Gastroesophageal sphincter (tissue), 4 donors: ENCODE data around the gene KIF16B. TPM values are rescaled to one million over a fixed set of nuclear protein-coding genes. Genes with fewer than 3 reads are reported as not detected.

ENCODE experiments used
- ATAC-seq: fragments of 150-250 bp; one replicate; pipeline ENCODE4 v1.9.1; 2016; ENCODE audit warnings: mild to moderate bottlenecking, moderate library complexity
- H3K27ac ChIP-seq, 4 donors: fragments of 200-600 bp; sonication (generic) in 3 of 4; 1 replicate in 3 of 4; 2 replicates in 1 of 4; pipeline ENCODE4 v1.5.1; 2016 to 2019
- H3K27me3 ChIP-seq: fragments of 200-600 bp; sonication (generic); one replicate; pipeline ENCODE4 v1.5.1; 2019
- H3K36me3 ChIP-seq, 2 donors: fragments of 200-600 bp; sonication (generic); one replicate each; pipeline ENCODE4 v1.5.1; 2019; ENCODE audit warnings: control low read depth in 1 of 2
- H3K4me1 ChIP-seq, 3 donors: fragments of 200-600 bp; sonication (generic); 1 replicate in 2 of 3; 2 replicates in 1 of 3; pipeline ENCODE4 v1.5.1; 2016 to 2019; ENCODE audit warnings: control low read depth in 2 of 3
- H3K4me3 ChIP-seq, 2 donors: fragments of 200-600 bp; sonication (generic); one replicate each; pipeline ENCODE4 v1.5.1; 2019; ENCODE audit warnings: mild to moderate bottlenecking in 1 of 2, moderate library complexity in 1 of 2
- H3K9me3 ChIP-seq, 3 donors: fragments of 200-600 bp; sonication (generic); one replicate each; pipeline ENCODE4 v1.5.1; 2017 to 2019; ENCODE audit warnings: control low read depth in 2 of 3
- EP300 ChIP-seq: sonication (generic); formaldehyde crosslinking; IDR thresholded peaks from one replicate; pipeline ENCODE4 v1.6.1; 2017; ENCODE audit warnings: antibody characterized with exemption, mild to moderate bottlenecking
- POLR2A ChIP-seq, 2 donors: fragments of 450-650 bp; IDR thresholded peaks; one replicate each; pipeline ENCODE4 v1.6.1; 2017; ENCODE audit warnings: antibody characterized with exemption in 2 of 2, mild to moderate bottlenecking in 2 of 2, moderate library complexity in 1 of 2
- POLR2AphosphoS5 ChIP-seq: sonication (generic); formaldehyde crosslinking; IDR thresholded peaks from one replicate; pipeline ENCODE4 v1.6.1; 2017; ENCODE audit warnings: antibody characterized with exemption
- WGBS, 2 donors: methylation state at CpG; one replicate each; pipeline ENCODE4 v1.1.5; 2018; ENCODE audit warnings: low coverage in 1 of 2; 5-methylcytosine and 5-hydroxymethylcytosine counted together
- total RNA-seq, 4 donors: library from RNA; depleted of rRNA; stranded (reverse); fragments of >200 nt; gene quantifications; one replicate each; pipeline ENCODE4 v1.1.0, GENCODE V29; 2016
- TF ChIP-seq, protein P1 (sequence below), 4 experiments: fragments of 200-600 bp in 2 of 4; fragments of 450-650 bp in 2 of 4; sonication (generic) in 1 of 4; IDR thresholded peaks; one replicate each; pipeline ENCODE4 v1.5.1; 2017 to 2019; ENCODE audit warnings: antibody characterized with exemption in 4 of 4, mild to moderate bottlenecking in 2 of 4, moderate library complexity in 2 of 4

Gene KIF16B
- total RNA-seq, 4 donors from 2014 or later: 15.9 to 26.6 (median 22.2) TPM

DNA sequence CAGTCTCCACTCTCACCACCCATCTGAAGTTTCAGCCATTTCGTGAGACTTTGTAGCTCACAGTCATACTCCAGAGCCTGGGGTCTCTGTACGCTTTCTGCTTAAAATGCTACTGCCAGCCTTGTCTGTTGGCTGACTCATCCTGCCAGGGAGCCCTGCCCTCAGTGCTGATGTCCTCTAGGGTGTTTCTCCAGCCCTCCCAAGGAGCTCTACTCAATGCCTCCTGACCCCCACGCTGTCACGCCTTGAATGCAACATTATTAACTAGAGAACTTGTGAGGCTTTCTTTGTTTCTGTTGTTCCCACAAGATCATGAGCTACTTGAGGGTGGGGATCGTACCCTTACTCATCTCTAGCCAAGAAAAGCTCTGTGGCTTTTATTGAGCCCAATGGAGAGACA lies 20.1 kb downstream of the KIF16B start:
- no peak for ATAC-seq
- Histone ChIP-seq H3K9me3 (no peaks in the 10 kb centered on the region), H3K4me1 (peaks cover 0 to 14% (median 0%) of the 10 kb centered on the region in 3 donors), H3K4me3 (no peak overlapping the region), H3K36me3 (no peaks in the 10 kb centered on the region), H3K27ac (no peak overlapping the region), H3K27me3 (no peaks in the 10 kb centered on the region)
- 95 to 100% methylated on average over 2 to 5 of the region's 5 CpGs for WGBS, 2 donors
- TF ChIP-seq, protein P1, sequence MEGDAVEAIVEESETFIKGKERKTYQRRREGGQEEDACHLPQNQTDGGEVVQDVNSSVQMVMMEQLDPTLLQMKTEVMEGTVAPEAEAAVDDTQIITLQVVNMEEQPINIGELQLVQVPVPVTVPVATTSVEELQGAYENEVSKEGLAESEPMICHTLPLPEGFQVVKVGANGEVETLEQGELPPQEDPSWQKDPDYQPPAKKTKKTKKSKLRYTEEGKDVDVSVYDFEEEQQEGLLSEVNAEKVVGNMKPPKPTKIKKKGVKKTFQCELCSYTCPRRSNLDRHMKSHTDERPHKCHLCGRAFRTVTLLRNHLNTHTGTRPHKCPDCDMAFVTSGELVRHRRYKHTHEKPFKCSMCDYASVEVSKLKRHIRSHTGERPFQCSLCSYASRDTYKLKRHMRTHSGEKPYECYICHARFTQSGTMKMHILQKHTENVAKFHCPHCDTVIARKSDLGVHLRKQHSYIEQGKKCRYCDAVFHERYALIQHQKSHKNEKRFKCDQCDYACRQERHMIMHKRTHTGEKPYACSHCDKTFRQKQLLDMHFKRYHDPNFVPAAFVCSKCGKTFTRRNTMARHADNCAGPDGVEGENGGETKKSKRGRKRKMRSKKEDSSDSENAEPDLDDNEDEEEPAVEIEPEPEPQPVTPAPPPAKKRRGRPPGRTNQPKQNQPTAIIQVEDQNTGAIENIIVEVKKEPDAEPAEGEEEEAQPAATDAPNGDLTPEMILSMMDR (IDR thresholded peaks at IDR 0.05): no peak
- no peak for TF ChIP-seq POLR2AphosphoS5
- TF ChIP-seq POLR2A (IDR thresholded peaks at IDR 0.05): no peak
- no peak for TF ChIP-seq EP300

DNA sequence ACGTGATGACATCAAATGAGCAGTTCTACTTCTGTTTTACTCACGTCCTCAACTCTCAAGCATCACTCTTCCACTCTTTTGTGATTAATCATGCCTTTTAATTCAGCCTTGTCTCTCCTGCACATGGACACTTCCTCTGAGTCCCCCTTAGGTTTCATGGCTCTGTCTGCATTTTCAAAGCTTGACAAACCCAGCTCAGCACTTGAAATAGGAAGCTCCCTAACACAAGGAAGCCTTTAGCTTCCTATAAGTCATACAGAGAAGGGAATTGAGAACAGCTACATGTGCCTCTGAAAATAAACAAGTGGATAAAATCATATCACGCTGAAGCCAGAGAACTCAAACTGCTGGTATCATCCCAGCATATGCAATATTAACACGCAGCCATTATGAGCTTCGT lies 21.2 kb downstream of the KIF16B start:
- no peak for ATAC-seq
- no peaks in the 10 kb centered on the region for H3K36me3 ChIP-seq
- no peaks in the 10 kb centered on the region for H3K27me3 ChIP-seq
- 71 to 73% methylated on average over 5 of the region's 5 CpGs for WGBS, 2 donors
- no peaks in the 10 kb centered on the region for H3K9me3 ChIP-seq
- no peak for TF ChIP-seq EP300
- TF ChIP-seq POLR2A (IDR thresholded peaks at IDR 0.05): no peak
- TF ChIP-seq, protein P1 (IDR thresholded peaks at IDR 0.05): no peak
- no peak for TF ChIP-seq POLR2AphosphoS5
- no peak overlapping the region for H3K27ac ChIP-seq
- H3K4me1 ChIP-seq: peaks cover 0 to 14% (median 0%) of the 10 kb centered on the region in 3 donors
- H3K4me3 ChIP-seq: no peak overlapping the region

DNA sequence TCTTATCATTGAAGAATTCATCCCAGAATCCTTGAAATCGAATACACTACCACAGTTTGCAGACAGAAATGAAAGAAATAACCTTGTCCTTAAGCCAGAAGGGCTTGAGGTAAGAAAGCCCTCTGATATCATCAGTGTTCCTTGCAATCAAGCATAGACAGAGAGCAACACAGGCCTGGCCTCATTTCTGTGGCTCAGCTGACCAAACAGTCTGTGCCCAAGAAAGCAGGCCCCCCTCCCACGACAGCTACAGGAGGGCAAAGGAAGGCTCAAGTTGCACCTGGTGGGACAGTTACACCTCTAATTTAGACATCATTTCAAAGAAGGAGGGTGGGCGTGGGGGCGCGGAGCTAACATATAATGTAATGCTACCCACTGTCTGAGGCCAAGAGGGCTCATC lies 21.6 kb downstream of the KIF16B start:
- no peak overlapping the region for H3K4me3 ChIP-seq
- WGBS, 2 donors: 85 to 100% methylated on average over 3 to 5 of the region's 5 CpGs
- H3K9me3 ChIP-seq: no peaks in the 10 kb centered on the region
- H3K27me3 ChIP-seq: no peaks in the 10 kb centered on the region
- no peak for ATAC-seq
- TF ChIP-seq, protein P1 (IDR thresholded peaks at IDR 0.05): no peak
- TF ChIP-seq POLR2AphosphoS5 (no peak), POLR2A (IDR thresholded peaks at IDR 0.05) (no peak), EP300 (no peak)
- peaks cover 0 to 12% (median 0%) of the 10 kb centered on the region in 3 donors for H3K4me1 ChIP-seq
- no peak overlapping the region for H3K27ac ChIP-seq
- no peaks in the 10 kb centered on the region for H3K36me3 ChIP-seq

DNA sequence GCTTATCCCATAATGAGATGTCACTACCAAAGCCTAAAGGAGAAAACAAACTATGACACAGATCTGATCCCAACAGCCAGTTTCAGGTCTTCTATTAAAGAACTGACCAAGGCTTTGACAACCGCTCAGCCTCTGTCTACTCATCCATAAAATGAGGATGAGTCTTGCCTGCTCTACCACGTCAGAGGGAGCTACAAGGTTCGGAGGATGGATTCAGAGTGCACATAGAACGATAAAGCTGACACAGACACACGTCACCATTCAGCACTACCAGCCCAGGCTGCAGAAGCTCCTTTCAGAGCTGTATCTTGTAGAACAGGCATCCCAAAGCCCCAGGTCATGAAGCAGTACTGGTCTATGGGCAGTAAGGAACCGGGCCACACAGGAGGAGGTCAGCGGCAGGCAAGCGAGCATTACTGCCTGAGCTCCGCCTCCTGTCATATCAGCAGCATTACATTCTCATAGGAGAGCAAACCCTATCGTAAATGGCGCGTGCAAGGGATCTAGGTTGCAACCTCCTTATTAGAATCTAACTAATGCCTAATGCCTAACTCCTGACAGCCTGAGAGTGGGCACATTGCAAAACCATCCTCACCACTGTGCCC lies 25.1 kb downstream of the KIF16B start:
- Histone ChIP-seq H3K27me3 (no peaks in the 10 kb centered on the region), H3K4me1 (no peaks in the 10 kb centered on the region), H3K27ac (no peak overlapping the region), H3K36me3 (no peaks in the 10 kb centered on the region), H3K4me3 (no peak overlapping the region), H3K9me3 (no peaks in the 10 kb centered on the region)
- 85 to 100% methylated on average over 2 to 7 of the region's 12 CpGs for WGBS, 2 donors
- no peak for TF ChIP-seq EP300
- TF ChIP-seq POLR2AphosphoS5: no peak
- TF ChIP-seq, protein P1 (IDR thresholded peaks at IDR 0.05): no peak
- TF ChIP-seq POLR2A (IDR thresholded peaks at IDR 0.05): no peak
- no peak for ATAC-seq

DNA sequence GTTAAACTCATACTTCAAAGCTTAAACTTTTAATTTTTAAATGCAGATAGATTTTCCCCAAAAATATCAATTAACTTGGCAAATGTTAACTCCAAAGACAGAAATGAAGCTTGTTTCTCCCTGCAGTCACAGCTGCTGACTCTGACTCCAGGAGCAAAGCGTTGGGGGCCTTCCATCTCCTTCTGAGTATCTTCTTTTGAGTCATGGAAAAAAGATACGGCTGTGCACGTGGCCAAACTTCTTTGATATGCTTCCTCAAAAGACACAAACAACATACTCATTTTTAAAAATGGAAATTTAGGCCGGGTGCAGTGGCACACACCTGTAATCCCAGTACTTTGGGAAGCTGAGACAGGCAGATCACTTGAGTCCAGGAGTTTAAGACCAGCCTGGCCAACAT lies 28.3 kb downstream of the KIF16B start:
- TF ChIP-seq, protein P1 (IDR thresholded peaks at IDR 0.05): no peak
- Histone ChIP-seq H3K27me3 (no peaks in the 10 kb centered on the region), H3K36me3 (no peaks in the 10 kb centered on the region), H3K27ac (no peak overlapping the region), H3K4me1 (peaks cover 0 to 21% (median 0%) of the 10 kb centered on the region in 3 donors), H3K9me3 (no peaks in the 10 kb centered on the region), H3K4me3 (no peak overlapping the region)
- ATAC-seq: no peak
- 76 to 94% methylated on average over 3 to 4 of the region's 4 CpGs for WGBS, 2 donors
